HEK293T (cell line): ENCODE results near the gene AMFR.

Experiments
- FOXK2 ChIP-seq: fragments of 450-650 bp; IDR thresholded peaks from 2 replicates; pipeline ENCODE4 v1.6.1; 2016; ENCODE audit warnings: mild to moderate bottlenecking
- FOXM1 ChIP-seq: fragments of 450-650 bp; IDR thresholded peaks from 2 replicates; pipeline ENCODE4 v1.6.1; 2017; ENCODE audit warnings: mild to moderate bottlenecking, borderline replicate concordance
- SP1 ChIP-seq: fragments of 450-650 bp; IDR thresholded peaks from 2 replicates; pipeline ENCODE4 v1.6.1; 2017
- SUZ12 ChIP-seq: fragments of 450-650 bp; IDR thresholded peaks from 2 replicates; pipeline ENCODE4 v1.6.1; 2016; ENCODE audit warnings: mild to moderate bottlenecking

DNA sequence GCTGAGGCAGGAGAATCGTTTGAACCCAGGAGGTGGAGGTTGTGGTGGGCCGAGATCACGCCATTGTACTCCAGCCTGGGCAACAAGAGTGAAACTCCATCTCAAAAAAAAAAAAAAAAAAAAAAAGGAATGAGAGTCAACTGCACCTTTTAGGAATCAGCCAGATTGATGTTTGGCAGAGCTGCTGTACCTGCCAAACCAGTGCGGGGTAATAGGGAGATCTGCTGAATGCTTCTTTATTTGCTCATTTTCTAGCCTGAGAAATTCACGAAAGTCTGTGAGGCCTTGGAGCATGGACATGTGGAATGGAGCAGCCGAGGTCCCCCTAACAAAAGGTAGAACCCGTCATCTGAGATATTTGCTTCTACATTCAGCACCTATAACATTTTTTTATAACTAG, 44.4 kb upstream of the AMFR start:
- no peak for TF ChIP-seq FOXM1
- no peak for TF ChIP-seq SUZ12
- no peak for TF ChIP-seq FOXK2
- TF ChIP-seq SP1 = no peak
